ENCODE data around the gene PTPRT. TPM values are rescaled to one million over a fixed set of nuclear protein-coding genes. Genes with fewer than 3 reads are reported as not detected.

PTPRT gene
- total and polyA plus RNA-seq, 10 of the 15 experiments (the other 5 are each of a cell fraction or from before 2014, with no cell fraction given), result not detected

DNA sequence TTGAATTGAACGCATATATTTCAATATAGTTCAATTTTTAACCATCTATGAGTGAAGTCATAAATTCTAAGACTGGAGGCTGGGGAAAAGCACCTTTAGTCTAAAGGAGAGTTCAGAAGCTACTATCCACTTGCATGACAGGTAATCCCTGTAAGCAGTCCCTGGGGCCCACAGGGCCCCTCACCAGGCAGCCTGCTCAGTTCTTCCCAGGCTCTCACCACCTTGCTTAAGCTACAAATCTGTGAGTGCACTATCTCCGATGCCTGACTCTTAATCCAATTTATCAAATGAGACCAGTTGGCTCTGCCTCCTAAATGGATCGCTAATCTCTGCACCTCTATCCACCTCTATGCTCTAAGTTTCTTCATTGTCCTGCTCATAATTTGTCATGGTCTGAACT is 413.8 kb downstream of the PTPRT start:
- in situ Hi-C loops (cut with MboI), result no loop called here
- intact Hi-C loops (cut with micrococcal nuclease; ENCODE audit: unreplicated experiment), result no loop called here

More for the DNA sequence above, 413.8 kb downstream of the PTPRT start:
- no peak overlapping the region for H3K4me3 ChIP-seq
- no peak overlapping the region for H3K4me2 ChIP-seq (ENCODE audit: control insufficient read depth, insufficient read depth)
- H3K9me3 ChIP-seq (replicated peaks; ENCODE audit: control insufficient read depth, insufficient read depth, low read length), result no peaks in the 10 kb centered on the region
- H3K4me1 ChIP-seq (ENCODE audit: control insufficient read depth, insufficient read depth, low read length), result no peaks in the 10 kb centered on the region
- H3K27me3 ChIP-seq (replicated peaks in 1 of 2; ENCODE audit: control insufficient read depth in 2 of 2, insufficient read depth in 2 of 2, low read length in 1 of 2), result no peaks in the 10 kb centered on the region
- ATAC-seq (no peak), FAIRE-seq (no peak), DNase-seq (ENCODE audit: low read depth, low spot score) (no peak)
- no peaks in the 10 kb centered on the region for H4K20me1 ChIP-seq (ENCODE audit: control insufficient read depth, insufficient read depth)
- ChIA-PET SMC1A (ENCODE audit: uncharacterized antibody, unreplicated experiment) (no interaction called here), RAD21 (ENCODE audit: unreplicated experiment) (no interaction called here), POLR2A (no interaction called here), CTCF (no interaction called here)
- no peaks in the 10 kb centered on the region for H3K79me2 ChIP-seq (ENCODE audit: control insufficient read depth, insufficient read depth, low read length)
- H3K27ac ChIP-seq (ENCODE audit: control insufficient read depth, insufficient read depth), result no peak overlapping the region
- H3K9ac ChIP-seq (ENCODE audit: control insufficient read depth, insufficient read depth, low read length), result no peak overlapping the region
- H3K36me3 ChIP-seq (ENCODE audit: control insufficient read depth in 2 of 2, insufficient read depth in 2 of 2, low read length in 1 of 2), result no peaks in the 10 kb centered on the region
- TF ChIP-seq ASH2L (IDR thresholded peaks at IDR 0.05; ENCODE audit: borderline replicate concordance, low read depth), result no peak
- TF ChIP-seq, protein P1, sequence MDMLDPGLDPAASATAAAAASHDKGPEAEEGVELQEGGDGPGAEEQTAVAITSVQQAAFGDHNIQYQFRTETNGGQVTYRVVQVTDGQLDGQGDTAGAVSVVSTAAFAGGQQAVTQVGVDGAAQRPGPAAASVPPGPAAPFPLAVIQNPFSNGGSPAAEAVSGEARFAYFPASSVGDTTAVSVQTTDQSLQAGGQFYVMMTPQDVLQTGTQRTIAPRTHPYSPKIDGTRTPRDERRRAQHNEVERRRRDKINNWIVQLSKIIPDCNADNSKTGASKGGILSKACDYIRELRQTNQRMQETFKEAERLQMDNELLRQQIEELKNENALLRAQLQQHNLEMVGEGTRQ (IDR thresholded peaks at IDR 0.05; ENCODE audit: borderline replicate concordance, low read depth, low read length), result no peak
- no peak for TF ChIP-seq STAT1 (conservative IDR thresholded peaks at IDR 0.05)
- no peak for TF ChIP-seq CBX3 (IDR thresholded peaks at IDR 0.05; ENCODE audit: borderline replicate concordance, low read depth)
- no peak for TF ChIP-seq SPI1 (IDR thresholded peaks at IDR 0.05; ENCODE audit: borderline replicate concordance, insufficient read depth, low read depth, low read length)
- TF ChIP-seq BCLAF1 (IDR thresholded peaks at IDR 0.05), result no peak
- TF ChIP-seq GATAD2B (conservative IDR thresholded peaks at IDR 0.05; ENCODE audit: low read depth), result no peak
- no peak for TF ChIP-seq IRF3 (IDR thresholded peaks at IDR 0.05)
- no peak for TF ChIP-seq MEF2B (IDR thresholded peaks at IDR 0.05; ENCODE audit: partially characterized antibody, poor library complexity, severe bottlenecking)
- WGBS (ENCODE audit: insufficient coverage, insufficient replicate concordance, low lambda C conversion rate, missing lambda C conversion rate), result 70% methylated on average over 3 of the region's 3 CpGs
- BruUV-seq (replicated peaks), result no TSS peak
- H2AFZ ChIP-seq (ENCODE audit: control insufficient read depth, low read depth, low read length), result no peak overlapping the region
